ENCODE data around the gene ZNF732.
"Not testable (repeated sequence)": the region's sequence is repeated elsewhere in the genome, so short reads cannot be mapped to it uniquely, and the experiment has no call there.

The ZNF732 gene

DNA sequence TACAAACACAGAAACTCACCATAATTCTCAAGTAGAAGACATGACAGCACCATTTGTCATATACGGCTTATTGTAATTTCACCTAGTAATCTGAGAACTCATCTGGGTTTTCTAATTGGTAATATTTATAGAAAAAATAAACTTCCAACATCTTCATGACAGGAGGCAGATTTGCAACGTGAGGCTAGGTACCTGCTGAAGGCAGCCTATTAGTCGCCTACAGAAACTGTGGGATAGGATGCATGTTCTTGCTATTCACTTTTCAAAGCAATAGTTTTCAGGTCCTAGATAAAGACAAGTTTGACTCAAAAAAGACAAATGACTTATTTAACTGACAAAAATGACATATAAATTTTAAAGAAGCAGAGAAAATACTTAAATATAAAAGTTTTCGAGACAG is 2.9 kb downstream of the ZNF732 start:
- TF ChIP-seq, protein P1, sequence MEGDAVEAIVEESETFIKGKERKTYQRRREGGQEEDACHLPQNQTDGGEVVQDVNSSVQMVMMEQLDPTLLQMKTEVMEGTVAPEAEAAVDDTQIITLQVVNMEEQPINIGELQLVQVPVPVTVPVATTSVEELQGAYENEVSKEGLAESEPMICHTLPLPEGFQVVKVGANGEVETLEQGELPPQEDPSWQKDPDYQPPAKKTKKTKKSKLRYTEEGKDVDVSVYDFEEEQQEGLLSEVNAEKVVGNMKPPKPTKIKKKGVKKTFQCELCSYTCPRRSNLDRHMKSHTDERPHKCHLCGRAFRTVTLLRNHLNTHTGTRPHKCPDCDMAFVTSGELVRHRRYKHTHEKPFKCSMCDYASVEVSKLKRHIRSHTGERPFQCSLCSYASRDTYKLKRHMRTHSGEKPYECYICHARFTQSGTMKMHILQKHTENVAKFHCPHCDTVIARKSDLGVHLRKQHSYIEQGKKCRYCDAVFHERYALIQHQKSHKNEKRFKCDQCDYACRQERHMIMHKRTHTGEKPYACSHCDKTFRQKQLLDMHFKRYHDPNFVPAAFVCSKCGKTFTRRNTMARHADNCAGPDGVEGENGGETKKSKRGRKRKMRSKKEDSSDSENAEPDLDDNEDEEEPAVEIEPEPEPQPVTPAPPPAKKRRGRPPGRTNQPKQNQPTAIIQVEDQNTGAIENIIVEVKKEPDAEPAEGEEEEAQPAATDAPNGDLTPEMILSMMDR (IDR thresholded peaks at IDR 0.05; ENCODE audit: low read depth, low read length): no peak
- in situ Hi-C loops (cut with HindIII; ENCODE audit: low sequenced_read_pairs): no loop called here
- no peak for DNase-seq (ENCODE audit: low read depth, low spot score)
- H3K4me3 ChIP-seq (ENCODE audit: low read depth, low read length): no peak overlapping the region

DNA sequence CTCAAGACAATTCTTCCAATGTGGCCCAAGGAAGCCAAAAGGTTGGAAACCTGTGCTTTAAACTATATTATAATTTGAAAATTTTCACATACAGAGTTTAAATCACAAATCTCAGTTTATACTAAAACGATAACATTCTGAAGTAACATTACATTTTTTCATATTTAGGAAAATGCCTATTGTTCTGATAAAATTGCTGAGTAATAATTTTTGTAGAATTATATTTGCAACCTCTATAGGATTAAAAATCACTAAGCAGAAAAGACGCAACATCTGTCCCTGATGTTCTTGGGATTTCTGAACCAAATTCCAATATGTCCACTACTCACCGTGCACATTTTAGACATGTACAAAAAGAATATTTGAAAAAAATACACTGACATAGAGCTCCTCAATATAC is 10.5 kb downstream of the ZNF732 start:
- no peak for DNase-seq (ENCODE audit: low read depth, low spot score)
- H3K4me3 ChIP-seq (ENCODE audit: low read depth, low read length): no peak overlapping the region
- TF ChIP-seq, protein P1 (IDR thresholded peaks at IDR 0.05; ENCODE audit: low read depth, low read length): no peak
- in situ Hi-C loops (cut with HindIII; ENCODE audit: low sequenced_read_pairs): no loop called here

DNA sequence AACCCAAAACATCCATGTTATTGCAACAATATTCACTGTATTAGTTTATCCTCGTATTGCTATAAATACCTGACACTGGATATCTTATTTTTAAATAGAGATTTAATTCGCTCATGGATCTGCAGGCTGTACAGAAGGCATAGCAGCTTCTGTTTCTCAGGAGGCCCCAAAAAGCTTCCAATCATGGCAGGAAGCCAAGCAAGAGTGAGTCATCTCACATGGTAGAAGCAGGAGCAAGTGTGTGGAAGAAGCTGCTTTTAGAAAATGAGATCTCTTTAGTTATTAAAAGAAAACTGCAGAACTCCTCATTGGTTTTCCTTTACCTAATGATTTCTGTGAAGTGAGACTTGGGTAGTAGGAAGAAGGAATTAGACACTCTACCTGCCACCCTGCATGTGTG is 16.4 kb downstream of the ZNF732 start:
- in situ Hi-C loops (cut with HindIII; ENCODE audit: low sequenced_read_pairs): no loop called here
- no peak for DNase-seq (ENCODE audit: low read depth, low spot score)
- TF ChIP-seq, protein P1 (IDR thresholded peaks at IDR 0.05; ENCODE audit: low read depth, low read length): no peak
- H3K4me3 ChIP-seq (ENCODE audit: low read depth, low read length): no peak overlapping the region

DNA sequence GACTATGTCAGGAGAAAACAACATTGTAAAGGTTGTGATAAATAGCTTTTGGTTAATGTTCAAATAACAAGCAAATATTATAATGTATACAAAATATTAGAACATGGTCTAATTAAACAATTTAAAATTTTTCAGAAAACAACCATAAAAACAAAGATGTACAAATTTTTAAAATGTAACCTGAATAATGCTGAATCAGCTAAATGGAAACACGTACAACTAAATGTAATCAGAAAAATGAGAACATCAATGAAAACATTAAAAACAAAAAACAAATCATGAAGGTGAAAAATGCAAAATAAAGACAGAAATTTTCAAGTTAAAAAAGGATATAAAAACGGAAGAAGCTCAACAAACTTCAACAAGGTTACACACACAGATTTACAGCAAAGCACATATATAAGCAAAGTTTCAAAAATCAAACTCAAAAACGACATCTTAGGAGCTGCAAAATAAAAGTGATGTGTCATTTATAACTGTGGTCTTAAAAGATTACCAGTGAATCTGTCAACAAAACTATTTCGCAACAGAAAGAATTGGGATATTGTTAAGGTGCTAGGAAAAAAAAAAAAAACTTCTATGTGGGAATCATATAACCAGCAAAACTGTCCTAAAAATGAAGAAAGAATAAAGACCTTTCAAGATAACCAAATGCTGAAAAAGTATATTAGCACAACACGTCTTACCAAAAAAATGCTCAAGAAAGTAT is 31.8 kb downstream of the ZNF732 start:
- in situ Hi-C loops (cut with HindIII; ENCODE audit: low sequenced_read_pairs): no loop called here
- H3K4me3 ChIP-seq (ENCODE audit: low read depth, low read length): no peak overlapping the region
- no peak for DNase-seq (ENCODE audit: low read depth, low spot score)
- TF ChIP-seq, protein P1 (IDR thresholded peaks at IDR 0.05; ENCODE audit: low read depth, low read length): no peak

DNA sequence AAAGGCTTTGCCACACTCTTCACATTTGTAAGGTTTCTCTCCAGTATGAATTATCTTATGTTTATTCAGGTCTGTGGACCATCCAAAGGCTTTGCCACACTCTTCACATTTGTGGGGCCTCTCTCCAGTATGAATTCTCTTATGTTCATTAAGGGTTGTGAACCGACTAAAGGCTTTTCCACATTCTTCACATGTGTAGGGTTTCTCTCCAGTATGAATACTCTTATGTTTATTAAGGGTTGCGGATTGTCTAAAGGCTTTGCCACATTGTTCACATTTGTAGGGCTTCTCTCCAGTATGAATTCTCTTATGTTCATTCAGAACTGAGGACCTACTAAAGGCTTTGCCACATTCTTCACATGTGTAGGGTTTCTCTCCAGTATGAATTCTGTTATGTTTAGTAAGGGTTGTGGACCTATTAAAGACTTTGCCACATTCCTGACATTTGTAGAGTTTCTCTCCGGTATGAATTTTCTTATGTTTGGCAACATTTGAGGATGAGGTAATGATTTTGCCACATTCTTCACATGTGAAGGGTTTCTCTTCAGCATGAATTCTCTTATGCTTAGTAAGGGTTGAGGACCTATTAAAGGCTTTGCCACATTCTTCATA is 33.7 kb downstream of the ZNF732 start:
- in situ Hi-C loops (cut with HindIII; ENCODE audit: low sequenced_read_pairs): no loop called here
- H3K4me3 ChIP-seq (ENCODE audit: low read depth, low read length): no peak overlapping the region
- TF ChIP-seq, protein P1 (IDR thresholded peaks at IDR 0.05; ENCODE audit: low read depth, low read length): no peak
- no peak for DNase-seq (ENCODE audit: low read depth, low spot score)

DNA sequence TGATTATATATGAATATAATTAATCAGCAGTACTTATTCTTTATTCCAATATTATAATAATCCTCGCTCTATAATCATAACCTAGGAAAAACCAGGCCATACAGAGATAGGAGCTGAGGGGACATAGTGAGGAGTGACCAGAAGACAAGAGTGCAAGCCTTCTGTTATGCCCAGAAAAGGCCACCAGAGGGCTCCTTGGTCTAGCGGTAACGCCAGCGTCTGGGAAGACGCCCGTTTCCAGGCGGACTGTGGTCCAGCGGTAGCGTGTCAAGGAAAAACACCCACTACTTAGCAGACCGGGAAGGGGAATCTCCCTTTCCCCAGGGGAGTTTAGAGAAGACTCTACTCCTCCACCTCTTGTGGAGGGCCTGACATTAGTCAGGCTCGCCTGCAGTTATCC is 46.0 kb downstream of the ZNF732 start:
- TF ChIP-seq, protein P1 (IDR thresholded peaks at IDR 0.05; ENCODE audit: low read depth, low read length): peak; percentile 7
- DNase-seq (ENCODE audit: low read depth, low spot score); in situ Hi-C loops (cut with HindIII; ENCODE audit: low sequenced_read_pairs); H3K4me3 ChIP-seq (ENCODE audit: low read depth, low read length): not testable (repeated sequence)

Measured in astrocyte of the spinal cord (primary cell).